Endothelial cell of umbilical vein (primary cell): ENCODE data around the gene TAMALIN. TPM values are rescaled to one million over a fixed set of nuclear protein-coding genes. Genes with fewer than 3 reads are reported as not detected.

Source experiments
- BruUV-seq: library from RNA; stranded (reverse); fragments of 400-500 nt; replicated peaks from 2 replicates; lab custom pipeline; 2021; lab: Mats Ljungman, UMichigan
- CTCF ChIA-PET: fragments of 300-600, 350-600 bp; sonication (Branson Sonifier 250); formaldehyde crosslinking; loops from one replicate; lab custom pipeline; 2021; ENCODE audit warnings: antibody characterized with exemption, inconsistent platforms; lab: Charles Lee
- POLR2A ChIA-PET: fragments of 300-600, 350-600 bp; sonication (Branson Sonifier 250); formaldehyde crosslinking; loops from one replicate; lab custom pipeline; 2021; ENCODE audit warnings: antibody characterized with exemption, inconsistent platforms; lab: Charles Lee
- DNase-seq: peaks from one replicate; pipeline ENCODE4 v3.0.0-alpha.2; 2011; ENCODE audit warnings: low read depth, low spot score
- FAIRE-seq: peaks from 2 replicates; lab custom pipeline; 2011; peaks lifted over from hg19 to GRCh38; lab: Jason Lieb, UNC
- H2AFZ ChIP-seq: 2 replicates; pipeline ENCODE4 v1.6.0; 2012; ENCODE audit warnings: low read depth, low read length, control low read depth, inconsistent platforms
- H3K27ac ChIP-seq: 2 replicates; pipeline ENCODE4 v1.5.1; 2011; ENCODE audit warnings: low read depth, mild to moderate bottlenecking, control low read depth, low read length, moderate library complexity; ENCODE audit not compliant: insufficient read depth
- H3K27me3 ChIP-seq, 2 experiments: 2 replicates each; pipeline versions ENCODE4 v1.6.0 to v1.6.1; 2011; ENCODE audit warnings: low read length in 2 of 2, mixed read lengths in 1 of 2; ENCODE audit not compliant: control insufficient read depth in 2 of 2, insufficient read depth in 2 of 2
- H3K36me3 ChIP-seq, 2 experiments: 2 replicates in 1 of 2; 3 replicates in 1 of 2; pipeline ENCODE4 v1.5.1; 2011; ENCODE audit warnings: low read length in 2 of 2, mild to moderate bottlenecking in 1 of 2, moderate library complexity in 1 of 2; ENCODE audit not compliant: control insufficient read depth in 2 of 2, insufficient read depth in 2 of 2; ENCODE audit errors: extremely low read depth in 1 of 2
- H3K4me1 ChIP-seq: 3 replicates; pipeline ENCODE4 v1.5.1; 2011; ENCODE audit warnings: mild to moderate bottlenecking, low read length; ENCODE audit not compliant: control insufficient read depth, insufficient read depth; ENCODE audit errors: extremely low read depth
- H3K4me2 ChIP-seq: 2 replicates; pipeline ENCODE4 v1.6.1; 2011; ENCODE audit warnings: low read length, control low read depth, mixed read lengths; ENCODE audit not compliant: insufficient read depth
- H3K4me3 ChIP-seq, 3 experiments: fragments of 200-600 bp in 1 of 3; sonication (generic), shearing (Covaris generic) in 1 of 3; replicated peaks in 1 of 3; 2 replicates each; pipeline ENCODE4 v1.5.1; 2011 to 2016; ENCODE audit warnings: control low read depth in 3 of 3, low read length in 3 of 3, mild to moderate bottlenecking in 2 of 3, inconsistent platforms in 1 of 3, low read depth in 1 of 3, moderate library complexity in 1 of 3; ENCODE audit not compliant: insufficient read depth in 1 of 3
- H3K79me2 ChIP-seq: 2 replicates; pipeline ENCODE4 v1.6.0; 2012; ENCODE audit warnings: low read length, inconsistent platforms; ENCODE audit not compliant: control insufficient read depth, insufficient read depth
- H3K9ac ChIP-seq: replicated peaks from 2 replicates; pipeline ENCODE3; 2011; ENCODE audit warnings: low read length, control low read depth; ENCODE audit not compliant: insufficient read depth; ENCODE audit errors: extremely low read depth
- H3K9me1 ChIP-seq: replicated peaks from 3 replicates; pipeline ENCODE4 v1.6.0; 2011; ENCODE audit warnings: mild to moderate bottlenecking, low read length; ENCODE audit not compliant: control insufficient read depth, insufficient read depth; ENCODE audit errors: extremely low read depth
- H3K9me3 ChIP-seq: replicated peaks from 2 replicates; pipeline ENCODE4 v1.5.1; 2012; ENCODE audit warnings: low read length, inconsistent platforms; ENCODE audit not compliant: control insufficient read depth, insufficient read depth
- H4K20me1 ChIP-seq: replicated peaks from 2 replicates; pipeline ENCODE3; 2011; ENCODE audit warnings: mild to moderate bottlenecking, low read length; ENCODE audit not compliant: control insufficient read depth, insufficient read depth; ENCODE audit errors: extremely low read depth
- CTCF ChIP-seq, 2 donors: IDR thresholded peaks; 1 replicate in 1 of 2; 2 replicates in 1 of 2; pipeline ENCODE4 v1.5.1; 2011; ENCODE audit warnings: low read length in 2 of 2, mild to moderate bottlenecking in 2 of 2, moderate library complexity in 2 of 2, control low read depth in 1 of 2, inconsistent platforms in 1 of 2, low read depth in 1 of 2; ENCODE audit not compliant: insufficient read depth in 1 of 2; ENCODE audit errors: extremely low read depth in 1 of 2
- EZH2 ChIP-seq: IDR thresholded peaks from 2 replicates; pipeline ENCODE4 v1.6.1; 2012; ENCODE audit warnings: borderline replicate concordance, low read depth, mild to moderate bottlenecking, moderate library complexity, low read length, inconsistent platforms; ENCODE audit not compliant: severe bottlenecking
- FOS ChIP-seq: IDR thresholded peaks from 2 replicates; pipeline ENCODE4 v1.6.1; 2011; ENCODE audit warnings: mild to moderate bottlenecking, low read length, moderate library complexity, borderline replicate concordance; ENCODE audit not compliant: insufficient read depth
- GATA2 ChIP-seq: IDR thresholded peaks from 2 replicates; pipeline ENCODE4 v1.7.0; 2011; ENCODE audit warnings: low read depth, mild to moderate bottlenecking, moderate library complexity, mixed read lengths, low read length; ENCODE audit not compliant: insufficient read length, insufficient read depth
- JUN ChIP-seq: IDR thresholded peaks from 2 replicates; pipeline ENCODE4 v1.6.1; 2011; ENCODE audit warnings: borderline replicate concordance, low read depth; ENCODE audit not compliant: insufficient read length, insufficient read depth
- MAX ChIP-seq: IDR thresholded peaks from 2 replicates; pipeline ENCODE4 v1.6.1; 2011; ENCODE audit not compliant: insufficient read depth, insufficient read length
- MYC ChIP-seq: IDR thresholded peaks from one replicate; pipeline ENCODE4 v1.6.1; 2011; ENCODE audit warnings: mild to moderate bottlenecking, low read depth, low read length
- POLR2A ChIP-seq: IDR thresholded peaks from 2 replicates; pipeline ENCODE4 v1.6.1; 2012; ENCODE audit warnings: low read depth, mild to moderate bottlenecking, control low read depth, low read length
- POLR2AphosphoS5 ChIP-seq: IDR thresholded peaks from 2 replicates; pipeline ENCODE4 v1.6.1; 2012; ENCODE audit warnings: low read depth, mild to moderate bottlenecking, control low read depth, low read length, moderate library complexity; ENCODE audit not compliant: insufficient read depth
- dilution Hi-C: fragments of 300-500 bp; cut with MboI; formaldehyde crosslinking; loops from one replicate; pipeline ENCODE4 v1.15.0; 2019; ENCODE audit warnings: low sequenced_read_pairs; ENCODE audit not compliant: extremely low pct_ligation_motif_present
- intact Hi-C: fragments of 100-400 bp; cut with micrococcal nuclease; formaldehyde crosslinking; loops from one replicate; pipeline ENCODE4 v1.10.0; 2022
- polyA plus RNA-seq, 4 experiments: library from polyadenylated mRNA; depleted of rRNA in 3 of 4; stranded (reverse) in 3 of 4; unstranded in 1 of 4; fragments of >200 nt; gene quantifications; 2 replicates each; pipeline versions ENCODE4 v1.2.1 to v1.2.3, GENCODE V29; 2011 to 2012; ENCODE audit warnings: missing spikeins in 1 of 4
- total RNA-seq: library from RNA; stranded (reverse); gene quantifications from 2 replicates; pipeline ENCODE4 v1.2.3, GENCODE V29; 2021

Gene TAMALIN
- total and polyA plus RNA-seq, 2 donors (not counting 3 experiments of a cell fraction or from before 2014, with no cell fraction given) = 53.3 to 87.5 TPM

- no peaks in the 10 kb centered on the region for H4K20me1 ChIP-seq
- peaks cover 21 to 34% of the 10 kb centered on the region in 2 experiments for H3K36me3 ChIP-seq
- no peaks in the 10 kb centered on the region for H3K4me1 ChIP-seq
- no TSS peak for BruUV-seq
- DNase-seq = no peak
- intact Hi-C loops (no loop called here), dilution Hi-C loops (no loop called here)
- no peak overlapping the region for H2AFZ ChIP-seq
- H3K79me2 ChIP-seq = peaks cover 4% of the 10 kb centered on the region
- ChIA-PET POLR2A (interaction anchor here (1.6 to 2.2 kb wide), 2 partner anchors 14 to 15 kb away, joined by 4 to 7 read pairs; partner anchors contain the start of gene TAMALIN), CTCF (interaction anchor here (0.7 to 3.6 kb wide), 9 partner anchors 9 to 107 kb away, joined by 3 to 84 read pairs (median 6); partner anchors contain the start of gene ACVRL1)
- no peak overlapping the region for H3K4me3 ChIP-seq
- no peaks in the 10 kb centered on the region for H3K27me3 ChIP-seq
- no peaks in the 10 kb centered on the region for H3K9me1 ChIP-seq
- H3K27ac ChIP-seq = no peak overlapping the region
- FAIRE-seq = no peak
- TF ChIP-seq JUN (no peak), POLR2AphosphoS5 (no peak), POLR2A (no peak), MAX (no peak), EZH2 (no peak), CTCF (IDR thresholded peaks at IDR 0.05; ENCODE audit: extremely low read depth in 1 of 2, insufficient read depth in 1 of 2, low read depth in 1 of 2, low read length in 2 of 2) (no peak), GATA2 (no peak), MYC (no peak), FOS (no peak)
- no peak overlapping the region for H3K4me2 ChIP-seq
- no peak overlapping the region for H3K9ac ChIP-seq
- no peaks in the 10 kb centered on the region for H3K9me3 ChIP-seq
Observed at GRCh38 chr12:51992246-51992645, 14.5 kb upstream of the TAMALIN start.
